Activated CD8-positive, alpha-beta T cell treated with anti-CD3 and anti-CD28 coated beads, Interleukin-2, amount 10 ng/mL, durations not matched to agents 7 days and 5 days (primary cell): ENCODE measurements around the gene NMT1. TPM values are rescaled to one million over a fixed set of nuclear protein-coding genes. Genes with fewer than 3 reads are reported as not detected.

Experiments used
- ATAC-seq: fragments of 150-1000 bp; cut with Tn5 transposase; one replicate; pipeline ENCODE4 v1.10.0; 2021; ENCODE audit warnings: moderate library complexity
- CTCF ChIA-PET: fragments of 350-600 bp; sonication (Branson Sonifier 250); formaldehyde crosslinking; loops from one replicate; lab custom pipeline; 2021; ENCODE audit warnings: antibody characterized with exemption; lab: Charles Lee
- POLR2A ChIA-PET: fragments of 350-600 bp; sonication (Branson Sonifier 250); formaldehyde crosslinking; loops from one replicate; lab custom pipeline; 2021; ENCODE audit warnings: antibody characterized with exemption; lab: Charles Lee
- DNase-seq: peaks from one replicate; pipeline ENCODE4 v3.0.0-alpha.2; 2020
- H3K27ac Mint-ChIP-seq: one replicate; pipeline ENCODE4 v1.8.0; 2021; ENCODE audit warnings: mild to moderate bottlenecking, mixed read lengths
- H3K27me3 Mint-ChIP-seq: one replicate; pipeline ENCODE4 v1.8.0; 2021; ENCODE audit warnings: low read depth, mixed read lengths
- H3K36me3 Mint-ChIP-seq: one replicate; pipeline ENCODE4 v1.8.0; 2021; ENCODE audit warnings: low read depth, mixed read lengths
- H3K4me1 Mint-ChIP-seq: one replicate; pipeline ENCODE4 v1.8.0; 2021; ENCODE audit warnings: low read depth, mixed read lengths
- H3K4me3 Mint-ChIP-seq: one replicate; pipeline ENCODE4 v1.8.0; 2021; ENCODE audit warnings: mild to moderate bottlenecking, mixed read lengths
- H3K9me3 Mint-ChIP-seq: one replicate; pipeline ENCODE4 v1.8.0; 2022; ENCODE audit warnings: mixed read lengths; ENCODE audit not compliant: insufficient read depth
- total RNA-seq, 2 experiments: library from RNA; stranded (reverse); gene quantifications; one replicate each; pipeline ENCODE4 v1.2.3, GENCODE V29; 2021

Gene NMT1
- total RNA-seq, result 100 to 1,000 TPM; 125 to 143 TPM

DNA sequence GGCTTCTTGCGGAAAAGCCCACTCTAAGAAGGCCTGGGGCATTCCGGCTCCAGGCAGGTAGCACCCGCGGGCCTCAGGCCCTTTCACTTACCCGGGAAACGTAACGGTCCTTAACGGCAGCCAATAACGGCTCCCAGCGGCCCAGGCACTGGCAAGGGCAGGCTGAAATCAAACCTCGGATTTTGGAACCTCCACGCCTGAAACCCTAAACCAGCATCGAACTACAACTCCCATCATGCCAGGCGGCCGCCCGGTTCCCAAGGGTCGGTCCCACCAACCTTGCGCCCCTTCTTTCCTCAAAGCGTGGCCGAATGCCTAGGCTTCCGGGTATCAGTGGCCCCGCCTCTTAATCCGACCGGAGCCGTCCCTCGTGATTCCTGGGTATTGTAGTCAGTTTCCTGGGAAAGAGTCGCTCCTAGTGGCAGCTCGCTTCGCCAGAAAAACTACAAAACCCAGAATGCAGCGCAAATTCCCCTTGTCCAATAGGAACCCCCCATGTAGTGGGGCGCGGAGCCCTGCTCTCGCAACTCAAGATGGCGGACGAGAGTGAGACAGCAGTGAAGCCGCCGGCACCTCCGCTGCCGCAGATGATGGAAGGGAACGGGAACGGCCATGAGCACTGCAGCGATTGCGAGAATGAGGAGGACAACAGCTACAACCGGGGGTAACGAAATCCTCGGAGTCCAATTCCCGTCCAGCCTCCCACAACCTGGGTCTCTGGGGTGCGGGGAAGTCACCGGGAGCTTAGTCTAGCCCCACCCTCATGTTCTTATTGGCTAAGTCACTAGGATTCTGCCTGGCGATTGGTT lies at the start of gene NMT1:
Gene NMT1 (plus strand): TSS at position 521 of the 809 bp plus-strand sequence. CDS start 13 bp downstream, at position 534.
- peaks cover 35% of the 10 kb centered on the region for H3K4me1 Mint-ChIP-seq

DNA sequence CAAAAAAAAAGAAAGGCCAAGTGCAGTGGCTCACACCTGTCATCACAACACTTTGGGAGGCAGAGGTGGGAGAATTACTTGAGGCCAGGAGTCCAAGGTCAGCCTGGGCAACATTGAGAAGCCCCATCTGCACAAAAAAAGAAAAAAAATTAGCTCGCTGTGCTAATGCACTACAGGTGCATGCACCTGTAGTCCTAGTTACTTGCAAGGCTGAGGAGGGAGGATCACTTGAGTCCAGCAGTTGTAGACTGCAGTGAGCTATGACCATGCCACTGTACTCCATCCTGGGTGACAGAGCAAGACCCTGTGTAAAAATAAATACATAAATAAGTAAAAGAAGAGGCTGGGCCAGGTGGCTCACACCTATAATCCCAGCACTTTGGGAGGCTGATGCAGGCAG lies 49.4 kb upstream of the NMT1 start:
- Mint-ChIP-seq H3K36me3 (no peaks in the 10 kb centered on the region), H3K27me3 (peaks cover 9% of the 10 kb centered on the region), H3K9me3 (no peaks in the 10 kb centered on the region), H3K27ac (no peak overlapping the region), H3K4me3 (no peak overlapping the region), H3K4me1 (no peaks in the 10 kb centered on the region)
- ChIA-PET CTCF (interaction anchor here (1.6 to 1.9 kb wide), 4 partner anchors 10 to 233 kb away, joined by 4 to 8 read pairs (median 5); no protein-coding TSS in a partner anchor), POLR2A (interaction anchor here (0.6 kb wide), 1 partner anchor 155 kb away, joined by 4 read pairs; no protein-coding TSS in a partner anchor)
- ATAC-seq (no peak), DNase-seq (no peak)

More for the DNA sequence above, at the start of gene NMT1:
- H3K27me3 Mint-ChIP-seq, result no peaks in the 10 kb centered on the region
- peak; percentile 99 for DNase-seq
- H3K4me3 Mint-ChIP-seq, result peak within 1 kb of the TSS; percentile 90
- ATAC-seq, result peak; percentile 93
- H3K9me3 Mint-ChIP-seq, result no peaks in the 10 kb centered on the region
- ChIA-PET CTCF (interaction anchor here (0.6 to 3.4 kb wide), 11 partner anchors 11 to 282 kb away, joined by 3 to 18 read pairs (median 3); partner anchors contain the start of genes ACBD4, DCAKD and PLCD3), POLR2A (interaction anchor here (0.6 to 3.5 kb wide), 16 partner anchors 10 to 413 kb away, joined by 3 to 71 read pairs (median 4); partner anchors contain the start of genes ACBD4, DCAKD, EFTUD2 and HEXIM1)
- peak within 1 kb of the TSS; percentile 96 for H3K27ac Mint-ChIP-seq
- peaks cover 19% of the 10 kb centered on the region for H3K36me3 Mint-ChIP-seq

DNA sequence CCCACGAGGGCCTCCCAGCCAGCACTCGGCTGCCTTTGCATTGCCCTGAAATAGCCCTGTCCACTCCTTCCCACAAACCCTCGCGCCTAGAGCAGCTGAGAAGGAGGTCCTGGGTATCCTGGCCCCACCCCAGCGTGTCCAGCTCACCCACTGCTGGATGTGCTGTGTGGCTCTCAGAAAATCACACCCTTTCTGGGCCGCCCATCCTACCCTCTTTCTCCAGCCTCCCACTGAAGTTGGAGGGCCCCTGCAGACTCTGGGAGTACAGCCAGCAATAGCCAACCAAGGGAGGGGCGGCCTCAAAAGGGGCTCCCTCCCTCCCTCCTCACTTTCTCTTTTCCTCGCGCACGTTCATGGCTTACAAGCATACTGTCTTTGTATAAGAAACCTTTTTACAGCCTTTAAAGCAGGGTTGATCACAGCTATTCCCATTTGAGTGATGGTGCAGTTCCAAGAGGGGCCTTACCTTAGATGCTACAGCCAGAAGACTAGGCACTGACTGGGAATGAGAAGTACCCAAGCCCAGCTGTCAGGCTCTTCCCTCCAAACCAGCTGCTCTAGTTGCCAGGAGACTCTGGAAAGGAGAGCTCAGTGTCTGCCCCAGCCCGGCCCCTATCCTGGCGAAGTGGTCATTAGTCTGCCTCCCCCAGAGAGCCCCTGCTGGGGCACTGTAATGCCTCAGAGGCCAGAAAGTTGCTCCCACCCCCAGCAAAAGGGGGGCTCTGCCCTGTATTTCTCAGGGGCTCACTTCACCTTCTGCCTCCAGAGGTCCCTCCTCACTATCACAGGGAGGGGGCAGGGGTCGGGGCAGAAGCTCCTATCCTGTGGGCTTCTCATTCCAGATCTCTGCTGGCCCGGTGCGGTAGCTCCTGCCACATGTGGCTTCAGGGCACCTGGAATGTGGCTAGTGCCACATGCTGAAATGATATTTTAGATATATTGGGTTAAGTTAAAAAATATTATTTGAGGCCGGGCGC lies 47.8 kb upstream of the NMT1 start:
- no peak overlapping the region for H3K27ac Mint-ChIP-seq
- no peak for DNase-seq
- H3K4me1 Mint-ChIP-seq, result no peaks in the 10 kb centered on the region
- H3K27me3 Mint-ChIP-seq, result peaks cover 10% of the 10 kb centered on the region
- ATAC-seq, result no peak
- H3K36me3 Mint-ChIP-seq, result no peaks in the 10 kb centered on the region
- H3K9me3 Mint-ChIP-seq, result no peaks in the 10 kb centered on the region
- ChIA-PET POLR2A (no interaction called here), CTCF (interaction anchor here (0.7 to 1.4 kb wide), 2 partner anchors 10 to 234 kb away, joined by 3 to 5 read pairs; no protein-coding TSS in a partner anchor)
- no peak overlapping the region for H3K4me3 Mint-ChIP-seq

DNA sequence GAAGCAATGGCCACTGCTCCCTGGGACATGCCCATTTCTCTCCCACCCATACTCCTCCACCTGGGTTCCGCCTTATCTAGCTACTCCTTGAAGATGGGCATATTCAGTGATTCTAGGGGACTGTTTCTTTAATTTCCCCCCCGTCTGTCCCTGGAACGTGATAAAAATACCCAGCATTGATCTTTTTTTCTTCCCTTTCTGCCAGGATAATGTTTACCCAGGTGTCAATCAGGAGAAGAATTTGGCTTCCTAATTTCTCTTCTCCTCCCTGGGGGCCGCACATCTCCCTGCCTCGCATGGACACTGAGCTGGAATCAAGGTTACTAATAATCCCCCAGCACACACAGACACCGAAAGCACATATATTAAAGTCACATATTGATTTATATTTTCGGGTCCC lies 44.9 kb upstream of the NMT1 start:
- Mint-ChIP-seq H3K4me3 (no peak overlapping the region), H3K36me3 (peaks cover 4% of the 10 kb centered on the region), H3K27ac (no peak overlapping the region), H3K4me1 (peaks cover 17% of the 10 kb centered on the region), H3K9me3 (no peaks in the 10 kb centered on the region), H3K27me3 (peaks cover 32% of the 10 kb centered on the region)
- CTCF ChIA-PET, result interaction anchor here (0.7 kb wide), 1 partner anchor 45 kb away, joined by 3 read pairs; no protein-coding TSS in a partner anchor
- DNase-seq (no peak), ATAC-seq (no peak)
- POLR2A ChIA-PET, result interaction anchor here (0.6 kb wide), 1 partner anchor 484 kb away, joined by 3 read pairs; no protein-coding TSS in a partner anchor

DNA sequence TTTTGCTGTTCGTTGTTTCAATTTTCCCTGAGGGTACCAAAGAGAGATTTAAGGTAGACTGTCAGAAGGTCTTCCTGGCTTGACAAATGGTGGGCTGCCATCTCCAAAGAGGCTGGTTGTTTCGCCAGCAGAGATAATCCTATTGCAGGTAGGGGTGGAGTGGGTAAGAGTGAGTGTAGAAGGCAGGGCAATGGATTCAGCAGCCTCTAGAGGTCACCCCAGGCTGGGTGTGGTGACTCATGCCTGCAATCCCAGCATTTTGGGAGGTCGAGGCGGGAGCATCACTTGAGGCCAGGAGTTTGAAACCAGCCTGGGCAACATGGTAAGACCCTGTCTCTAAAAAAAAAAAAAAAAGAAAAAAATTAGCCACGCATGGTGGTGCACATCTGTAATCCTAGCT lies 44.3 kb upstream of the NMT1 start:
- DNase-seq, result no peak
- H3K27ac Mint-ChIP-seq, result no peak overlapping the region
- peaks cover 23% of the 10 kb centered on the region for H3K4me1 Mint-ChIP-seq
- ATAC-seq, result no peak
- no peak overlapping the region for H3K4me3 Mint-ChIP-seq
- H3K9me3 Mint-ChIP-seq, result no peaks in the 10 kb centered on the region
- ChIA-PET CTCF (no interaction called here), POLR2A (no interaction called here)
- peaks cover 36% of the 10 kb centered on the region for H3K27me3 Mint-ChIP-seq
- H3K36me3 Mint-ChIP-seq, result peaks cover 5% of the 10 kb centered on the region

DNA sequence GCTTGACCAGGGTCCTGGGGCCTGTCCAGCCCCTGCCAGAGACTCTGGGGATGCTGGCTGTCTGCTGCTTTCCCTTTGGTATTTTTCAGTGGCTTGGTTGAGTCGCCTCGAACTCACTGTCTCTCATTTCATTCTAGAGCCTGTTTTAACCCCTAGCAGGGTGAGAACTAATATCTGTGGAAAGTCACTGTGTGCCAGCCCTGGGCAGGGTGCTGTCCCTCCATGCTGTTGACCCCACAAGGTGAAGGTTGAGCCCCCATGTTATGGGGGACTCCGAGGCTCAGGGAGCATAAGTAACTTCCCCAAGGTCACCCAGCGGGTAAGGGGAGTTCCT lies 42.6 kb upstream of the NMT1 start:
- H3K27me3 Mint-ChIP-seq, result peaks cover 36% of the 10 kb centered on the region
- peaks cover 5% of the 10 kb centered on the region for H3K36me3 Mint-ChIP-seq
- ChIA-PET POLR2A (interaction anchor here (2.5 kb wide), 1 partner anchor 119 kb away, joined by 7 read pairs; the partner anchor contains the start of gene EFTUD2), CTCF (interaction anchor here (1.0 to 5.6 kb wide), 7 partner anchors 20 to 239 kb away, joined by 3 to 78 read pairs (median 8); partner anchors contain the start of gene DCAKD)
- peaks cover 23% of the 10 kb centered on the region for H3K4me1 Mint-ChIP-seq
- H3K9me3 Mint-ChIP-seq, result no peaks in the 10 kb centered on the region
- no peak overlapping the region for H3K27ac Mint-ChIP-seq
- peak overlapping the region; percentile 82 for H3K4me3 Mint-ChIP-seq
- ATAC-seq (no peak), DNase-seq (no peak)

DNA sequence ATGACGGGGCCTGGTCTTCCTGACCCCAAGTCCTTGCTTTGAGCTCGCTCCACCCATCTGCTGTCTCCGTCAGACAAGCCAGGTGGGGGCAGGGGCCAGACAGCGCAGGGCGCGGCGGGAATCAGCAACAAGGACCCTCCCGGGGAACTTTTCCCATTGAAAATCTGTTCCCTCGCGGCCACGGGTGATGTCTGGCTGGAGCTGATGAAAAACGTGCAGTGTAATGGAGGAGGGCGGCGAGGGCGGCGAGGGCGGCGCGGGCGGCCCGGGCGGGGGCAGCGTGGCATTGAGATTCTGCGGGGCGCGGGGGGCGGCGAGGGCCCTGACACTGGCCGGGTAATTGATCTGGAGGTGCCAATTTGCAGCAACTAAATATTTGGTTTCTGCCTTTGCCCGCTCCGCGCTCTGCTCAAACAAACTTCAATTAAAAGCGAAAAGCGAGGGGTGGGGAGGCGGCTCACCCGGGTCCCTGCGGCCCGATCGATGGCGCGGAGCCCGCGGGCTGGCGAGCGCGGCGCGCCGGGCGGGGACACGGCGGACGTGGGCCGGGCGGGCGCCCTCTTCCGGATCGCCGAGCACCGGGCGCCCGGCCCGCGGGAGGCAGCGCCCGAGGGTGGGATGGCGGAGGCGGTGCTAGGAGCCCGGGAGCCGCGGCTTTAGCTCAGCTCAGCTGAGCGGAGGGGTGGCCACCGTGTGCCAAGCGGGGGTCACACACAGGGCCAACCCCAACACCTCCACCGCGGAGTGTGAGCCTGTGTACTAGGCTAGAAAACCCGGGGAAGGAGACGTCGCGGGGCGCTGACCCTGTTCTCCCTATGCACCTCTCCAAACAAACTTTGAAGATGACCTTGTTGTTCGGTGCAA lies 42.0 kb upstream of the NMT1 start:
- peaks cover 23% of the 10 kb centered on the region for H3K4me1 Mint-ChIP-seq
- POLR2A ChIA-PET, result interaction anchor here (1.0 to 2.5 kb wide), 3 partner anchors 50 to 120 kb away, joined by 3 to 9 read pairs (median 7); partner anchors contain the start of genes C1QL1, EFTUD2 and KIF18B
- peak overlapping the region; percentile 82 for H3K4me3 Mint-ChIP-seq
- ATAC-seq, result peak; percentile 82
- H3K9me3 Mint-ChIP-seq, result no peaks in the 10 kb centered on the region
- no peak overlapping the region for H3K27ac Mint-ChIP-seq
- CTCF ChIA-PET, result interaction anchor here (0.9 to 5.6 kb wide), 14 partner anchors 21 to 244 kb away, joined by 3 to 78 read pairs (median 5); partner anchors contain the start of genes ACBD4, DCAKD and KIF18B
- H3K36me3 Mint-ChIP-seq, result peaks cover 7% of the 10 kb centered on the region
- H3K27me3 Mint-ChIP-seq, result peaks cover 36% of the 10 kb centered on the region
- DNase-seq, result peak; percentile 41

DNA sequence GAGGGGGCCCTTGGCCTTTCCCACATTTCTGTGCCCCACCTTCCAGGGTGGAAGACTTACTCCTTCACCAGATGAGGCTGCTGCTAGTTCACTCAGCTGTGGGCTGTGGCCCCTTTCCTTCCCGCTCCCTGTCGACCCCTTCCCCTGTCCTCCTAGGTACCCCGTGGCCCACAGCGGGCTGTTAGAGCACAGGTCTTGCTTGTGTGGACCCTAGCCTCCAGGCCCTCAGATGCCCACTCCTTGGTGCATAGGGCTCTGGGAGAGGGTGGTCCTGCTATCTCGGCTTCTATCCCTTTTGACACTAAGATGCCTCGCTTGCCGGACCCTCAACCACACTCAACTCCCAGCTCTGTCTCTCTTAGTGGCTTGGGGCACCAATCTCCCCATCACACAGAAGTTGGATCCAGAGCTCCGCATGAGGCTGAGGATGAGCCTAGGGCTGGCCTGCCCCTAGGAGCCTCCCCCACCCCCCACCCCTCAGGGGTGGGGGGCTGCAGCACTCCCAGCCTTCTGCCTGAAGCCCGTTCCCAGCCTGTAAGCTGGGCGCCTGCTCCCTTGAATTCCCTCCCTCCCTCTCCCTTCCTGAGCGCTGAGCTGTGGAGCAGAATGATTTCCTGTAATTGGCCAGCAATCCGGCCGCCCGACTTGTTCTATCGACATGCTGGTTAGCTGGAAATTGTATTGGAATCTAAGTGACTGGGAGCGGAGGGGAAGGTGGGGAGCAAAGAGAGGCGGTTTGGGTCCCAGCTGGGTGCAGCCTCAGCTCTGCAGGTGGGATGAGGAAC lies 40.6 kb upstream of the NMT1 start:
- ChIA-PET CTCF (interaction anchor here (0.8 to 5.6 kb wide), 24 partner anchors 11 to 245 kb away, joined by 3 to 78 read pairs (median 4); partner anchors contain the start of genes ACBD4, DCAKD and KIF18B), POLR2A (interaction anchor here (1.0 to 2.5 kb wide), 7 partner anchors 13 to 121 kb away, joined by 3 to 9 read pairs (median 4); partner anchors contain the start of genes C1QL1, EFTUD2, KIF18B and NMT1)
- H3K36me3 Mint-ChIP-seq, result peaks cover 8% of the 10 kb centered on the region
- DNase-seq (no peak), ATAC-seq (no peak)
- no peak overlapping the region for H3K4me3 Mint-ChIP-seq
- H3K4me1 Mint-ChIP-seq, result peaks cover 23% of the 10 kb centered on the region
- H3K9me3 Mint-ChIP-seq, result no peaks in the 10 kb centered on the region
- H3K27ac Mint-ChIP-seq, result no peak overlapping the region
- H3K27me3 Mint-ChIP-seq, result peaks cover 36% of the 10 kb centered on the region

DNA sequence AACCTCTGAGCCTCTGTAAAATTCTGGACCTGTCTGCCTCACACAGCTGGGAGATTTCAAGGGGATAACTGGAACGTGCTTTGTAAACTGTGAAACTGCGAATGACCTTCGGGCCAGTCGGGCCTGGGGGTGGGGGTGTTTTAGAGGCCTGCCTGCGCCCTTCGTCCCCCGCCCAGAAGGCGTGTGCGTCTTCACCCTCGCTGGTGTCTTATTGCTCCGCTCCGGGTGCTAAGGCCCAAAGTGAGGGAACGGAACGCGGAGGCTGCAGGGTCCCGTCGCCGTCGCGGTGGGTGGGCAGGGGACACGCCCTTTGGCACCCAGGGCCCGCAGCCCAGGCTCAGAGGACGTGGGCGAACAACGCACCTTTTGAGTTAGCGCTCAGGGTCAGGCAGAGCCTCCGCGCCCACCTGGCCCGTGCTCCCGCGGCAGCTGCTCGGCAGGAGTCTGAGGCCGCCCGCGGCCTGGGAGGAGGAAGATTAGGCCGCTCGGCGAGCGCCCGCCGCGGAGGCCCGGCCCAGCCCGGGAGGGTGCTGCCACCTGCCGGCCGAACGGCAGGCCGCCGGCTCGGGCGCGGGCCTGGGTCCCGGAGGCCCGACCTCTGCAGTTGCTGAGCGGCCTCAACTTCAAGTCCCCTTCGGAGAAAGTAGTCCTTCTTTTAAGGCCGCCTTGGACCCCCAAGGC lies 39.4 kb upstream of the NMT1 start:
- Mint-ChIP-seq H3K27ac (no peak overlapping the region), H3K36me3 (peaks cover 8% of the 10 kb centered on the region), H3K27me3 (peaks cover 34% of the 10 kb centered on the region), H3K4me1 (peaks cover 23% of the 10 kb centered on the region), H3K4me3 (no peak overlapping the region), H3K9me3 (no peaks in the 10 kb centered on the region)
- POLR2A ChIA-PET, result interaction anchor here (1.1 to 2.3 kb wide), 5 partner anchors 35 to 109 kb away, joined by 3 to 9 read pairs (median 4); partner anchors contain the start of genes KIF18B and NMT1
- DNase-seq, result peak; percentile 68
- CTCF ChIA-PET, result interaction anchor here (0.6 to 5.6 kb wide), 40 partner anchors 11 to 1733 kb away, joined by 3 to 78 read pairs (median 4); partner anchors contain the start of genes DCAKD and KIF18B
- peak; percentile 82 for ATAC-seq
